ENCODE measurements around the gene MORN3. TPM values are rescaled to one million over a fixed set of nuclear protein-coding genes. Genes with fewer than 3 reads are reported as not detected.

The MORN3 gene
- total and polyA plus RNA-seq, 2 of the 4 experiments (the other 2 are of a cell fraction): 0.18 to 0.22 TPM

DNA sequence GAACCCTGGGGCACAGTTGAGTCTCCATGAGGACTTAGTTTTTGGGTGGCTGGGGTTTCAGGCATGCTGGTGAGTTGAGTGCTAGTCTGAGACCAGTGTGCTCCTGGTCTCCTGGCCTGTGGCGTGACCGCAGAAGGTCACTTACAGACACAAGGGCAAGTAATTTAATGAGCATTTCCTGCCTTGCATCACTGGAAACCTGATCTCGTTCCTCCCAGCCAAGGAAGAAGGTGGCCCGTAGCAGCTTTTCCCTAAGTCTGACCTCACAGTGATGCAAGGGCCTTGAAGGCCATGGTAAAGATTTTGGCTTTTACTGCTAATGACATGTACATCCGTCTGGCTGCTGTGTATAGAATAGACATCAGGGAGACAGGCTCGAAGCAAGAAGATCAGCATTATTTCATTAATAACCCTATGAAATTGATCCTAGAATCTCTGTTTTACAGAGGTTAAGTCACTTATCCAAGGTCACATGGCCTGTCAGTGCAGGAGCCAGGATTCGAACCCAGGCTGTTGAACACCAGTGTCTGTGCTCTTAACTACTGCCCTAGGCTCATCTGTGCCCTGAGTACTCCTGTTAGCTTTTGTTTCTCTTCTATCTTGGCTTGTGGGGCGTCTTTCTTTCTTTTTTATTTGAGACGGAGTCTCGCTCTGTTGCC lies 47.7 kb upstream of the MORN3 start:
- Histone ChIP-seq H2BK5ac (ENCODE audit: low read depth, low read length, poor library complexity, severe bottlenecking) (peak overlapping the region; percentile 67), H3K23ac (ENCODE audit: low read depth, low read length) (peak overlapping the region; percentile 83), H4K20me1 (ENCODE audit: insufficient read depth, low read length) (peaks cover 21% of the 10 kb centered on the region), H3K4ac (ENCODE audit: low read depth, low read length) (peak overlapping the region; percentile 83), H3K79me1 (ENCODE audit: low read depth in 1 of 2, low read length in 2 of 2) (peaks cover 40 to 82% of the 10 kb centered on the region in 2 experiments), H3K36me3 (ENCODE audit: control insufficient read depth, insufficient read depth, low read length) (peaks cover 1% of the 10 kb centered on the region; the same call in 1 of the 2 replicates), H3K14ac (replicated peaks; ENCODE audit: low read depth, low read length) (peak overlapping the region; percentile 69; the same call in 1 of the 2 replicates), H2BK20ac (ENCODE audit: low read depth, low read length) (peak overlapping the region; percentile 81), H3K4me3 (ENCODE audit: insufficient read depth, low read depth, low read length) (no peak overlapping the region), H2BK15ac (ENCODE audit: low read depth, low read length) (no peak overlapping the region), H2BK120ac (ENCODE audit: low read depth, low read length) (peak overlapping the region; percentile 84), H2AFZ (replicated peaks; ENCODE audit: low read length, poor library complexity) (peak overlapping the region; percentile 35), H4K8ac (ENCODE audit: low read depth in 2 of 2, low read length in 2 of 2) (peak overlapping the region in 1 of 2 experiments; percentile 79; a peak in 2 of 4 replicates), H2AK5ac (ENCODE audit: low read depth, low read length) (peak overlapping the region; percentile 95), H4K5ac (ENCODE audit: low read depth, low read length) (no peak overlapping the region), H3K56ac (ENCODE audit: extremely low read depth, insufficient read depth, low read length) (no peak overlapping the region; the same call in 1 of the 2 replicates), H3K4me2 (ENCODE audit: low read depth, low read length) (peak overlapping the region; percentile 30), H3K9ac (ENCODE audit: low read depth, low read length) (no peak overlapping the region; the same call in 1 of the 2 replicates), H3K27ac (ENCODE audit: insufficient read depth, low read length) (peak overlapping the region; percentile 53), H3K4me1 (ENCODE audit: control insufficient read depth, insufficient read depth, low read length) (peaks cover 21% of the 10 kb centered on the region), H4K91ac (ENCODE audit: insufficient read depth, low read depth, low read length) (peak overlapping the region; percentile 76; the same call in 1 of the 2 replicates), H3K18ac (ENCODE audit: low read depth, low read length) (peak overlapping the region; percentile 10; the same call in 1 of the 2 replicates), H3K27me3 (ENCODE audit: control insufficient read depth, insufficient read depth, low read length) (no peaks in the 10 kb centered on the region), H3K9me3 (ENCODE audit: control insufficient read depth, insufficient read depth, low read length) (no peaks in the 10 kb centered on the region), H3K9me1 (ENCODE audit: insufficient read depth, low read length) (peaks cover 41% of the 10 kb centered on the region), H2AK9ac (replicated peaks; ENCODE audit: low read depth, low read length, poor library complexity) (peak overlapping the region; percentile 4)
- peak; percentile 97 for DNase-seq
- ChIA-PET POLR2A (ENCODE audit: unreplicated experiment) (no interaction called here), CTCF (no interaction called here)
- intact Hi-C loops (cut with micrococcal nuclease) (no loop called here), in situ Hi-C loops (cut with MboI; ENCODE audit: low sequenced_read_pairs) (no loop called here), dilution Hi-C loops (cut with HindIII; ENCODE audit: low sequenced_read_pairs, unreplicated experiment) (no loop called here)
- 73% methylated on average over 2 of the region's 10 CpGs; no CpG with 5 or more reads in 1 of the 2 experiments for WGBS, 2 experiments (ENCODE audit: extremely low coverage in 2 of 2, insufficient read length in 1 of 2)
- BruUV-seq (replicated peaks): no TSS peak
- ATAC-seq (ENCODE audit: low read depth): peak; percentile 41
- TF ChIP-seq RAD21 (IDR thresholded peaks at IDR 0.05; ENCODE audit: low read length) (0 out of 2 replicates have a peak, but pooled peaks have one; percentile 1), MAZ (IDR thresholded peaks at IDR 0.05; ENCODE audit: borderline replicate concordance, low read depth, low read length) (peak; percentile 46; the same call in 1 of the 2 replicates), CEBPB (IDR thresholded peaks at IDR 0.05; ENCODE audit: low read depth, low read length) (peak; percentile 98), NFE2L2 (IDR thresholded peaks at IDR 0.05; ENCODE audit: low read depth, low read length) (no peak), POLR2A (IDR thresholded peaks at IDR 0.05; ENCODE audit: low read depth, low read length) (no peak), BHLHE40 (IDR thresholded peaks at IDR 0.05; ENCODE audit: low read depth, low read length) (peak; percentile 70; the same call in 1 of the 2 replicates), FOS (IDR thresholded peaks at IDR 0.05; ENCODE audit: low read depth, low read length) (peak; percentile 57; the same call in 1 of the 2 replicates), MXI1 (IDR thresholded peaks at IDR 0.05; ENCODE audit: borderline replicate concordance, low read depth, low read length) (0 out of 2 replicates have a peak, but pooled peaks have one; percentile 49), SMC3 (IDR thresholded peaks at IDR 0.05; ENCODE audit: low read depth, low read length) (no peak), CHD1 (IDR thresholded peaks at IDR 0.05; ENCODE audit: low read depth, low read length) (no peak), RCOR1 (IDR thresholded peaks at IDR 0.05; ENCODE audit: insufficient replicate concordance, low read length) (no peak), MAFK (IDR thresholded peaks at IDR 0.05; ENCODE audit: low read depth, low read length) (no peak), RFX5 (IDR thresholded peaks at IDR 0.05; ENCODE audit: low read depth, low read length) (no peak)
- TF ChIP-seq, protein P1, sequence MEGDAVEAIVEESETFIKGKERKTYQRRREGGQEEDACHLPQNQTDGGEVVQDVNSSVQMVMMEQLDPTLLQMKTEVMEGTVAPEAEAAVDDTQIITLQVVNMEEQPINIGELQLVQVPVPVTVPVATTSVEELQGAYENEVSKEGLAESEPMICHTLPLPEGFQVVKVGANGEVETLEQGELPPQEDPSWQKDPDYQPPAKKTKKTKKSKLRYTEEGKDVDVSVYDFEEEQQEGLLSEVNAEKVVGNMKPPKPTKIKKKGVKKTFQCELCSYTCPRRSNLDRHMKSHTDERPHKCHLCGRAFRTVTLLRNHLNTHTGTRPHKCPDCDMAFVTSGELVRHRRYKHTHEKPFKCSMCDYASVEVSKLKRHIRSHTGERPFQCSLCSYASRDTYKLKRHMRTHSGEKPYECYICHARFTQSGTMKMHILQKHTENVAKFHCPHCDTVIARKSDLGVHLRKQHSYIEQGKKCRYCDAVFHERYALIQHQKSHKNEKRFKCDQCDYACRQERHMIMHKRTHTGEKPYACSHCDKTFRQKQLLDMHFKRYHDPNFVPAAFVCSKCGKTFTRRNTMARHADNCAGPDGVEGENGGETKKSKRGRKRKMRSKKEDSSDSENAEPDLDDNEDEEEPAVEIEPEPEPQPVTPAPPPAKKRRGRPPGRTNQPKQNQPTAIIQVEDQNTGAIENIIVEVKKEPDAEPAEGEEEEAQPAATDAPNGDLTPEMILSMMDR (conservative IDR thresholded peaks at IDR 0.05; ENCODE audit: low read depth, low read length): no peak
- TF ChIP-seq, protein P2, sequence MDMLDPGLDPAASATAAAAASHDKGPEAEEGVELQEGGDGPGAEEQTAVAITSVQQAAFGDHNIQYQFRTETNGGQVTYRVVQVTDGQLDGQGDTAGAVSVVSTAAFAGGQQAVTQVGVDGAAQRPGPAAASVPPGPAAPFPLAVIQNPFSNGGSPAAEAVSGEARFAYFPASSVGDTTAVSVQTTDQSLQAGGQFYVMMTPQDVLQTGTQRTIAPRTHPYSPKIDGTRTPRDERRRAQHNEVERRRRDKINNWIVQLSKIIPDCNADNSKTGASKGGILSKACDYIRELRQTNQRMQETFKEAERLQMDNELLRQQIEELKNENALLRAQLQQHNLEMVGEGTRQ (IDR thresholded peaks at IDR 0.05; ENCODE audit: low read depth, low read length): peak; percentile 23; the same call in 1 of the 2 replicates

Data from IMR-90 (cell line).